GM10248 (cell line): Measurements from ENCODE around the gene DOCK6.

ENCODE experiments used
- CTCF ChIA-PET: fragments of 300-600 bp; sonication (Branson Sonifier 250); formaldehyde crosslinking; extraction: SDS; loops from one replicate; lab custom pipeline; 2021; ENCODE audit warnings: antibody characterized with exemption; lab: Yijun Ruan, JAX
- POLR2A ChIA-PET: fragments of 350-650 bp; sonication (Branson Sonifier 250); formaldehyde crosslinking; extraction: SDS; loops from one replicate; lab custom pipeline; 2020; ENCODE audit warnings: antibody characterized with exemption; lab: Yijun Ruan, JAX
- DNase-seq: peaks from one replicate; pipeline ENCODE4 v3.0.0; 2012; ENCODE audit errors: extremely low spot score
- CTCF ChIP-seq: IDR thresholded peaks from 2 replicates; pipeline ENCODE4 v1.5.1; 2012; ENCODE audit warnings: mild to moderate bottlenecking, low read depth; ENCODE audit errors: extremely low read depth, missing control alignments, control extremely low read depth

The DOCK6 gene

GRCh38 chr19:11201791-11202190 is 60.5 kb downstream of the DOCK6 start:
- CTCF ChIA-PET: interaction anchor here (1.0 kb wide), 1 partner anchor 166 kb away, joined by 3 read pairs; no protein-coding TSS in a partner anchor
- no peak for DNase-seq
- TF ChIP-seq CTCF: no peak
- POLR2A ChIA-PET: no interaction called here

- TF ChIP-seq CTCF: no peak
- ChIA-PET CTCF (no interaction called here), POLR2A (no interaction called here)
- no peak for DNase-seq
Observed at GRCh38 chr19:11200931-11201330, 61.4 kb downstream of the DOCK6 start.

GRCh38 chr19:11200015-11200574 is 62.2 kb downstream of the DOCK6 start:
- CTCF ChIA-PET: no interaction called here
- POLR2A ChIA-PET: no interaction called here
- TF ChIP-seq CTCF: no peak
- DNase-seq: no peak

DNA sequence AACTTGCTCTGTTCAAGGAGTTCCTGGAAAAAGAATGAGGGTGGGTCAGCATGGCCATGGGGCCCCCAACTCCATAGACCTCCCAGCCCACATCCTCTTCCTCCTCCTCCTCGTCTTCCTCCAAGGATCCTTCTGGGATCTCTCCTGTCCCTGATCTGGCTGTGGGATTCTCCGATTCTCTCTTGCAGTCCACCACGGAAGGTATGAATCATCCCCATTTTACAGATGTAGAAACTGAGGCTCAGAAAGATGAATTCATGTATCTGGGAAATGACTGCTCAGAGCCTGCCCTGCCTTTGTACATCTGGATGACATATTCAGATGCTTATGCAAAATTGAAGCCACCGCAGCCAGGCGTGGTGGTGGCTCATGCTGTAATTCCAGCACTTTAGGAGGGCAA is 62.8 kb downstream of the DOCK6 start:
- no peak for TF ChIP-seq CTCF
- no peak for DNase-seq
- ChIA-PET CTCF (no interaction called here), POLR2A (no interaction called here)

GRCh38 chr19:11198769-11199424 is 63.4 kb downstream of the DOCK6 start:
- DNase-seq: no peak
- TF ChIP-seq CTCF: no peak
- CTCF ChIA-PET: interaction anchor here (1.2 kb wide), 1 partner anchor 8 kb away, joined by 4 read pairs; no protein-coding TSS in a partner anchor
- POLR2A ChIA-PET: no interaction called here

DNA sequence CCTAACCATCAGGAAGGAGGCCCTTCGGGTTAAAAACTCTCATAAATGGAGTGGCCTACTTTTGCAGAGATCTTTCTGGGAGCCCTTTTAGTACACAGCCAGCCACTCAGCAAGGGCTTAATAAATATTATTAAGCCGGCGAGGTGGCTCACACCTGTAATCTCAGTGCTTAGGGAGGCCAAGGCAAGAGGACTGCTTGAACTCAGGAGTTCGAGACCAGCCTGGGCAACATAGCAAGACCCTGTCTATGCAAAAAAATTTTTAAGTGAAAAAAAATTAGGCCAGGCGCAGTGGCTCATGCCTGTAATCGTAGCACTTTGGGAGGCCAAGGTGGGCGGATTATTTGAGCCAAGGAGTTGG is 64.2 kb downstream of the DOCK6 start:
- POLR2A ChIA-PET: interaction anchor here (0.6 kb wide), 2 partner anchors 16 to 357 kb away, joined by 4 to 6 read pairs; no protein-coding TSS in a partner anchor
- no peak for TF ChIP-seq CTCF
- CTCF ChIA-PET: interaction anchor here (1.0 to 1.2 kb wide), 2 partner anchors 9 to 72 kb away, joined by 4 to 5 read pairs; no protein-coding TSS in a partner anchor
- DNase-seq: no peak
